ENCODE measurements around the gene PTMS.
"Not testable (repeated sequence)": the region's sequence is repeated elsewhere in the genome, so short reads cannot be mapped to it uniquely, and the experiment has no call there.

PTMS gene

GRCh38 chr12:6765634-6766581, at the start of gene PTMS:
Gene PTMS, plus strand, starts transcription at chr12:6766363. Its CDS starts 343 bp downstream, at chr12:6766706.
- H3K4me1 Mint-ChIP-seq (ENCODE audit: low read depth), result peaks cover 55% of the 10 kb centered on the region
- H3K27ac Mint-ChIP-seq, result peak within 1 kb of the TSS; percentile 75
- peaks cover 52% of the 10 kb centered on the region for H3K27me3 Mint-ChIP-seq
- H3K36me3 Mint-ChIP-seq (ENCODE audit: low read depth), result peaks cover 3% of the 10 kb centered on the region
- H3K4me3 Mint-ChIP-seq, result peak within 1 kb of the TSS; percentile 90
- H3K9me3 Mint-ChIP-seq, result no peaks in the 10 kb centered on the region

DNA sequence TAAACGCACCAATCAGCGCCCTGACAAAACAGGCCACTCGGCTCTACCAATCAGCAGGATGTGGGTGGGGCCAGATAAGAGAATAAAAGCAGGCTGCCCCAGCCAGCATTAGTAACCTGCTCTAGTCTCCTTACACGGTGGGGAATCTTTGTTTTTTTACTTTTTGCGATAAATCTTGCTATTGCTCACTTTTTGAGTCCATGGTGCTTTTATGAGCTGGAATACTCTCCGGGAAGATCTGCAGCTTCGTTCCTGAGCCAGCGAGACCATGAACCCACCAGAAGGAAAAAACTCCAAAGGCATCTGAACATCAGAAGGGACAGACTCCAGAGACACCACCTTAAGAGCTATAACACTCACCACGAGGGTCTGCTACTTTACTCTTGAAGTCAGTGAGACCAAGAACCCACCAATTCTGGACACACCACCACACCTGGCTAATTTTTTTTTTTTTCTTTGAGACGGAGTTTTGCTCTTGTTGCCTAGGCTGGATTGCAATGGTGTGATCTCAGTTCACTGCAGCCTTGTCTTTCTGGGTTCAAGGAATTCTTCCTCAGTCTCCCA, 49.2 kb upstream of the PTMS start:
- no peaks in the 10 kb centered on the region for H3K36me3 Mint-ChIP-seq (ENCODE audit: low read depth)
- H3K4me1 Mint-ChIP-seq (ENCODE audit: low read depth), result no peaks in the 10 kb centered on the region
- no peak overlapping the region for H3K27ac Mint-ChIP-seq
- peaks cover 3% of the 10 kb centered on the region for H3K27me3 Mint-ChIP-seq
- H3K4me3 Mint-ChIP-seq, result no peak overlapping the region
- no peaks in the 10 kb centered on the region for H3K9me3 Mint-ChIP-seq

DNA sequence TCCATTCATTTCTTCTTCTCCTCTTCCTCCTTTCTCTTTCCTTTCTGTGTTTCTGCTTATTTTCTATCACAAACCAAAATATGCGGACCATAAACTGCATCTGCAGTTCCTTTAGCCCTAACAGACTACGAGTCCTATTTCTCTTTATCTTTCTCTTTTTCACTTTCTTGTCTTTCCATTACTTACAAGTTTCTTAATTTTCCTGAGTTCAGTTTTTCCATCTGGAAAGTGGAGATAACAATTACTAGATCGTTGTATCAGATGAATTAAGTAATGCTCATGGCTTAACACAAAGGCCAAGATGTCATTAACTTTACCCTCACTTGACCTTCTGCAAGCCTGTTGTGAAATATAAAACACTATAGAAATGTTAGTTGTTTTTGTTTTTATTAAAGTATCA, 43.3 kb upstream of the PTMS start:
- peak overlapping the region; percentile 88 for H3K4me3 Mint-ChIP-seq
- H3K27ac Mint-ChIP-seq, result no peak overlapping the region
- H3K36me3 Mint-ChIP-seq (ENCODE audit: low read depth), result peaks cover 14% of the 10 kb centered on the region
- H3K9me3 Mint-ChIP-seq, result no peaks in the 10 kb centered on the region
- H3K4me1 Mint-ChIP-seq (ENCODE audit: low read depth), result peaks cover 31% of the 10 kb centered on the region
- no peaks in the 10 kb centered on the region for H3K27me3 Mint-ChIP-seq

- Mint-ChIP-seq H3K27me3 (no peaks in the 10 kb centered on the region), H3K9me3 (no peaks in the 10 kb centered on the region), H3K4me3 (peak within 1 kb of the TSS; percentile 88), H3K36me3 (ENCODE audit: low read depth) (peaks cover 21% of the 10 kb centered on the region), H3K27ac (peak within 1 kb of the TSS; percentile 91), H3K4me1 (ENCODE audit: low read depth) (peaks cover 31% of the 10 kb centered on the region)
Measured at GRCh38 chr12:6723607-6724408, 42.4 kb upstream of the PTMS start, which contains the start of gene COPS7A. Gene COPS7A, plus strand, starts transcription at chr12:6724046. Its CDS starts 611 bp downstream, at chr12:6724657.

- no peaks in the 10 kb centered on the region for H3K27me3 Mint-ChIP-seq
- H3K36me3 Mint-ChIP-seq (ENCODE audit: low read depth), result peaks cover 27% of the 10 kb centered on the region
- no peaks in the 10 kb centered on the region for H3K9me3 Mint-ChIP-seq
- H3K4me1 Mint-ChIP-seq (ENCODE audit: low read depth), result peaks cover 31% of the 10 kb centered on the region
- H3K4me3 Mint-ChIP-seq, result peak overlapping the region; percentile 88
- H3K27ac Mint-ChIP-seq, result peak overlapping the region; percentile 91
Measured at GRCh38 chr12:6724409-6724797, 41.8 kb upstream of the PTMS start.

GRCh38 chr12:6725350-6725749, 40.8 kb upstream of the PTMS start:
- no peaks in the 10 kb centered on the region for H3K9me3 Mint-ChIP-seq
- H3K36me3 Mint-ChIP-seq (ENCODE audit: low read depth), result peaks cover 37% of the 10 kb centered on the region
- peaks cover 31% of the 10 kb centered on the region for H3K4me1 Mint-ChIP-seq (ENCODE audit: low read depth)
- H3K27me3 Mint-ChIP-seq, result no peaks in the 10 kb centered on the region
- H3K27ac Mint-ChIP-seq, result peak overlapping the region; percentile 69
- H3K4me3 Mint-ChIP-seq, result peak overlapping the region; percentile 88

GRCh38 chr12:6729186-6729585, 37.0 kb upstream of the PTMS start:
- no peaks in the 10 kb centered on the region for H3K27me3 Mint-ChIP-seq
- peaks cover 51% of the 10 kb centered on the region for H3K36me3 Mint-ChIP-seq (ENCODE audit: low read depth)
- peaks cover 17% of the 10 kb centered on the region for H3K4me1 Mint-ChIP-seq (ENCODE audit: low read depth)
- no peak overlapping the region for H3K27ac Mint-ChIP-seq
- no peaks in the 10 kb centered on the region for H3K9me3 Mint-ChIP-seq
- no peak overlapping the region for H3K4me3 Mint-ChIP-seq

GRCh38 chr12:6730169-6730568, 36.0 kb upstream of the PTMS start:
- H3K4me1 Mint-ChIP-seq (ENCODE audit: low read depth), result peaks cover 8% of the 10 kb centered on the region
- H3K36me3 Mint-ChIP-seq (ENCODE audit: low read depth), result peaks cover 55% of the 10 kb centered on the region
- H3K9me3 Mint-ChIP-seq, result no peaks in the 10 kb centered on the region
- H3K4me3 Mint-ChIP-seq, result no peak overlapping the region
- H3K27me3 Mint-ChIP-seq, result no peaks in the 10 kb centered on the region
- H3K27ac Mint-ChIP-seq, result no peak overlapping the region

GRCh38 chr12:6734506-6735387, 31.4 kb upstream of the PTMS start:
- H3K27me3 Mint-ChIP-seq, result no peaks in the 10 kb centered on the region
- H3K4me1 Mint-ChIP-seq (ENCODE audit: low read depth), result peaks cover 7% of the 10 kb centered on the region
- H3K4me3 Mint-ChIP-seq, result no peak overlapping the region

GRCh38 chr12:6735448-6736191, 30.5 kb upstream of the PTMS start:
- Mint-ChIP-seq H3K36me3 (ENCODE audit: low read depth) (peaks cover 17% of the 10 kb centered on the region), H3K4me1 (ENCODE audit: low read depth) (peaks cover 7% of the 10 kb centered on the region), H3K4me3 (no peak overlapping the region), H3K27ac (peak overlapping the region; percentile 9), H3K9me3 (no peaks in the 10 kb centered on the region), H3K27me3 (no peaks in the 10 kb centered on the region)

More at GRCh38 chr12:6734506-6735387, 31.4 kb upstream of the PTMS start:
- Mint-ChIP-seq H3K9me3 (no peaks in the 10 kb centered on the region), H3K36me3 (ENCODE audit: low read depth) (peaks cover 24% of the 10 kb centered on the region), H3K27ac (no peak overlapping the region)

- Mint-ChIP-seq H3K36me3 (ENCODE audit: low read depth) (peaks cover 8% of the 10 kb centered on the region), H3K4me3 (no peak overlapping the region), H3K27me3 (no peaks in the 10 kb centered on the region), H3K9me3 (no peaks in the 10 kb centered on the region), H3K4me1 (ENCODE audit: low read depth) (peaks cover 7% of the 10 kb centered on the region), H3K27ac (no peak overlapping the region)
Measured at GRCh38 chr12:6736754-6737153, 29.4 kb upstream of the PTMS start.

DNA sequence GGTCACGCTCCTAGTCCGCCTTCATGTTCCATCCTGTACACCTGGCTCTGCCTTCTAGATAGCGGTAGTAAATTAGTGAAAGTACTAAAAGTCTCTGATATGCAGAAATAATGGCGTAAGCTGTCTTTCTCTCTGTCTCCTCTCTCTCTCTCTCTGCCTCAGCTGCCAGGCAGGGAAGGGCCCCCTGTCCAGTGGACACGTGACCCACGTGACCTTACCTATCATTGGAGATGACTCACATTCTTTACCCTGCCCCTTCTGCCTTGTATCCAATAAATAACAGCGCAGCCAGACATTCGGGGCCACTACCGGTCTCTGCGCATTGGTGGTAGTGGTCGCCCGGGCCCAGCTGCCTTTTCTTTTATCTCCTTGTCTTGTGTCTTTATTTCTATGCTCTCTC, 24.1 kb upstream of the PTMS start:
- not testable (repeated sequence) for H3K9me3 Mint-ChIP-seq, H3K4me3 Mint-ChIP-seq, H3K27me3 Mint-ChIP-seq, H3K27ac Mint-ChIP-seq
- H3K4me1 Mint-ChIP-seq (ENCODE audit: low read depth), result peaks cover 37% of the 10 kb centered on the region
- peaks cover 19% of the 10 kb centered on the region for H3K36me3 Mint-ChIP-seq (ENCODE audit: low read depth)

- H3K9me3 Mint-ChIP-seq, result no peaks in the 10 kb centered on the region
- H3K27me3 Mint-ChIP-seq, result no peaks in the 10 kb centered on the region
- peak overlapping the region; percentile 81 for H3K27ac Mint-ChIP-seq
- H3K4me3 Mint-ChIP-seq, result peak overlapping the region; percentile 11
- H3K36me3 Mint-ChIP-seq (ENCODE audit: low read depth), result peaks cover 27% of the 10 kb centered on the region
- H3K4me1 Mint-ChIP-seq (ENCODE audit: low read depth), result peaks cover 37% of the 10 kb centered on the region
Measured at GRCh38 chr12:6742834-6743233, 23.3 kb upstream of the PTMS start.
